NCI-H82 treated with DMSO at 0.1 percent for 48 hours (cell line): Measurements from ENCODE around the gene FAM177A1.
"Not testable (repeated sequence)": the region's sequence is repeated elsewhere in the genome, so short reads cannot be mapped to it uniquely, and the experiment has no call there.

Source experiments
- DNase-seq: peaks from one replicate; lab custom pipeline; 2025; ENCODE audit not compliant: unreplicated experiment; lab: John Stamatoyannopoulos, UW

The FAM177A1 gene

GRCh38 chr14:35061113-35061791 lies 15.2 kb downstream of the FAM177A1 start:
- not testable (repeated sequence) for DNase-seq

GRCh38 chr14:35065731-35066130 lies 19.7 kb downstream of the FAM177A1 start:
- DNase-seq: not testable (repeated sequence)

- DNase-seq: no peak
Observed at GRCh38 chr14:35068238-35069012, 22.4 kb downstream of the FAM177A1 start.

- DNase-seq: no peak
Observed at GRCh38 chr14:35072226-35072625, 26.2 kb downstream of the FAM177A1 start.

GRCh38 chr14:35073486-35073885 lies 27.4 kb downstream of the FAM177A1 start:
- no peak for DNase-seq

GRCh38 chr14:35078082-35078481 lies 32.0 kb downstream of the FAM177A1 start:
- DNase-seq: no peak

- DNase-seq: no peak
Observed at GRCh38 chr14:35079742-35080141, 33.7 kb downstream of the FAM177A1 start.

- DNase-seq: no peak
Observed at GRCh38 chr14:35083530-35084150, 37.6 kb downstream of the FAM177A1 start.

- DNase-seq: no peak
Observed at GRCh38 chr14:35085441-35085840, 39.4 kb downstream of the FAM177A1 start.

- DNase-seq: no peak
Observed at GRCh38 chr14:35088514-35088913, 42.4 kb downstream of the FAM177A1 start.

- not testable (repeated sequence) for DNase-seq
Observed at GRCh38 chr14:35094645-35095044, 48.6 kb downstream of the FAM177A1 start.

- no peak for DNase-seq
Observed at GRCh38 chr14:35107866-35108265, 61.8 kb downstream of the FAM177A1 start.

GRCh38 chr14:35112641-35113040 lies 66.6 kb downstream of the FAM177A1 start:
- no peak for DNase-seq

- no peak for DNase-seq
Observed at GRCh38 chr14:35113308-35113950, 67.4 kb downstream of the FAM177A1 start.

GRCh38 chr14:35114036-35114435 lies 68.0 kb downstream of the FAM177A1 start:
- no peak for DNase-seq

- DNase-seq: no peak
Observed at GRCh38 chr14:35116242-35116641, 70.2 kb downstream of the FAM177A1 start.

- no peak for DNase-seq
Observed at GRCh38 chr14:35117112-35117511, 71.0 kb downstream of the FAM177A1 start.

GRCh38 chr14:35121026-35121886 lies 75.2 kb downstream of the FAM177A1 start:
- DNase-seq: no peak

GRCh38 chr14:35121887-35122695 lies 76.0 kb downstream of the FAM177A1 start, which contains the start of the genes PPP2R3C and PRORP:
TSS of gene PPP2R3C (minus strand) at chr14:35121990. CDS start at chr14:35121959, 31 bp downstream.
TSS of gene PRORP (plus strand) at chr14:35122552. CDS start at chr14:35123246, 694 bp downstream.
- peak; percentile 80 for DNase-seq
